B cell (primary cell): Measurements from ENCODE around the gene SORL1-AS1.
"Not testable (repeated sequence)": the region's sequence is repeated elsewhere in the genome, so short reads cannot be mapped to it uniquely, and the experiment has no call there.

ENCODE experiments used
- ATAC-seq: fragments of 200-7000 bp; cut with Tn5 transposase; one replicate; pipeline ENCODE4 v1.10.0; 2021; ENCODE audit warnings: low read depth, mild to moderate bottlenecking, moderate number of reproducible peaks, moderate library complexity
- CTCF ChIA-PET: fragments of 350-600 bp; sonication (Branson Sonifier 250); formaldehyde crosslinking; loops from one replicate; lab custom pipeline; 2021; ENCODE audit warnings: antibody characterized with exemption, inconsistent platforms; lab: Charles Lee
- POLR2A ChIA-PET: fragments of 350-600 bp; sonication (Branson Sonifier 250); formaldehyde crosslinking; loops from one replicate; lab custom pipeline; 2021; ENCODE audit warnings: antibody characterized with exemption; lab: Charles Lee
- DNase-seq: peaks from one replicate; pipeline ENCODE4 v3.0.0; 2013
- H2AFZ ChIP-seq: 2 replicates; pipeline ENCODE4 v1.6.1; 2012; ENCODE audit warnings: mild to moderate bottlenecking, low read depth, low read length; ENCODE audit not compliant: insufficient read depth, poor library complexity, severe bottlenecking
- H3K27ac ChIP-seq, 2 donors: 1 replicate in 1 of 2; 2 replicates in 1 of 2; pipeline ENCODE4 v1.5.1; 2012 to 2013; ENCODE audit warnings: low read length in 2 of 2, mild to moderate bottlenecking in 2 of 2, moderate library complexity in 1 of 2
- H3K27me3 ChIP-seq, 4 experiments: fragments of 200-600 bp in 1 of 4; sonication (generic) in 1 of 4; replicated peaks in 1 of 4; 1 replicate in 2 of 4; 2 replicates in 2 of 4; pipeline versions ENCODE4 v1.6.1 to v1.7.0; 2013 to 2016; ENCODE audit warnings: low read length in 3 of 4, mild to moderate bottlenecking in 2 of 4, mixed read lengths in 1 of 4, moderate library complexity in 1 of 4; ENCODE audit not compliant: insufficient read depth in 4 of 4, control insufficient read depth in 3 of 4; ENCODE audit errors: control extremely low read depth in 1 of 4
- H3K36me3 ChIP-seq, 2 experiments: replicated peaks in 1 of 2; 1 replicate in 1 of 2; 2 replicates in 1 of 2; pipeline versions ENCODE4 v1.6.1 to v1.7.1; 2013; ENCODE audit warnings: low read length in 1 of 2; ENCODE audit not compliant: insufficient read depth in 2 of 2, control insufficient read depth in 1 of 2; ENCODE audit errors: control extremely low read depth in 1 of 2, extremely low read depth in 1 of 2
- H3K4me1 ChIP-seq, 2 donors: fragments of 200-600 bp in 1 of 2; sonication (generic) in 1 of 2; 1 replicate in 1 of 2; 2 replicates in 1 of 2; pipeline versions ENCODE4 v1.5.1 to v1.6.1; 2013 to 2017; ENCODE audit warnings: low read length in 2 of 2; ENCODE audit not compliant: control insufficient read depth in 2 of 2, insufficient read depth in 2 of 2
- H3K4me2 ChIP-seq: replicated peaks from 2 replicates; pipeline ENCODE3; 2012; ENCODE audit warnings: mild to moderate bottlenecking, low read depth, low read length; ENCODE audit not compliant: poor library complexity, severe bottlenecking
- H3K4me3 ChIP-seq, 5 experiments: fragments of 200-600 bp in 1 of 5; sonication (generic) in 1 of 5; 1 replicate in 3 of 5; 2 replicates in 2 of 5; pipeline versions ENCODE4 v1.5.1 to v1.7.0; 2011 to 2016; ENCODE audit warnings: low read length in 4 of 5, mild to moderate bottlenecking in 4 of 5, low read depth in 2 of 5, control low read depth in 1 of 5, moderate library complexity in 1 of 5; ENCODE audit not compliant: insufficient read depth in 1 of 5; ENCODE audit errors: control extremely low read depth in 1 of 5, extremely low read depth in 1 of 5
- H3K79me2 ChIP-seq: fragments of 200-600 bp; sonication (generic); one replicate; pipeline ENCODE4 v1.6.0; 2016; ENCODE audit warnings: low read length; ENCODE audit not compliant: control insufficient read depth, insufficient read depth
- H3K9ac ChIP-seq: fragments of 200-600 bp; sonication (generic); 2 replicates; pipeline ENCODE4 v1.6.1; 2017; ENCODE audit warnings: mild to moderate bottlenecking, low read length, moderate library complexity
- H3K9me3 ChIP-seq, 3 donors: one replicate each; pipeline versions ENCODE4 v1.6.1 to v1.7.1; 2013; ENCODE audit warnings: low read length in 2 of 3; ENCODE audit not compliant: control insufficient read depth in 2 of 3, insufficient read depth in 1 of 3; ENCODE audit errors: control extremely low read depth in 1 of 3
- H4K20me1 ChIP-seq: 2 replicates; pipeline ENCODE4 v1.6.0; 2012; ENCODE audit warnings: mild to moderate bottlenecking, low read length; ENCODE audit not compliant: insufficient read depth, control insufficient read depth, poor library complexity, severe bottlenecking
- H3K27ac Mint-ChIP-seq: one replicate; pipeline ENCODE4 v1.8.0; 2021; ENCODE audit warnings: mixed read lengths
- H3K27me3 Mint-ChIP-seq: one replicate; pipeline ENCODE4 v1.8.0; 2021; ENCODE audit warnings: mixed read lengths
- H3K4me1 Mint-ChIP-seq: one replicate; pipeline ENCODE4 v1.8.0; 2021; ENCODE audit warnings: mixed read lengths
- H3K4me3 Mint-ChIP-seq: one replicate; pipeline ENCODE4 v1.8.0; 2021; ENCODE audit warnings: mixed read lengths
- H3K9me3 Mint-ChIP-seq: one replicate; pipeline ENCODE4 v1.8.0; 2022; ENCODE audit warnings: mixed read lengths; ENCODE audit not compliant: insufficient read depth
- CTCF ChIP-seq: fragments of 200-600 bp; IDR thresholded peaks from one replicate; pipeline ENCODE4 v1.8.0; 2022; ENCODE audit warnings: antibody characterized with exemption, mild to moderate bottlenecking
- EZH2 ChIP-seq: IDR thresholded peaks from 2 replicates; pipeline ENCODE4 v1.6.1; 2012; ENCODE audit warnings: borderline replicate concordance, low read depth, mild to moderate bottlenecking, moderate library complexity, low read length; ENCODE audit not compliant: insufficient read depth, poor library complexity, severe bottlenecking
- WGBS: methylation state at CpG from one replicate; pipeline ENCODE4 v1.1.5; 2013; ENCODE audit warnings: missing lambda C conversion rate; ENCODE audit not compliant: insufficient coverage; 5-methylcytosine and 5-hydroxymethylcytosine counted together
- intact Hi-C: fragments of 100-400 bp; cut with micrococcal nuclease; formaldehyde crosslinking; loops from one replicate; pipeline ENCODE4 v1.10.0; 2022

The SORL1-AS1 gene

GRCh38 chr11:121482231-121483129 is 29.7 kb upstream of the SORL1-AS1 start:
- Mint-ChIP-seq H3K4me1 (peaks cover 62% of the 10 kb centered on the region), H3K4me3 (peak overlapping the region; percentile 73), H3K9me3 (no peaks in the 10 kb centered on the region), H3K27me3 (no peaks in the 10 kb centered on the region), H3K27ac (peak overlapping the region; percentile 83)
- H3K79me2 ChIP-seq, result peaks cover 45% of the 10 kb centered on the region
- WGBS, result 22% methylated on average over 8 of the region's 9 CpGs
- CTCF ChIA-PET, result interaction anchor here (1.0 to 1.9 kb wide), 4 partner anchors 12 to 161 kb away, joined by 3 to 9 read pairs (median 4); no protein-coding TSS in a partner anchor
- no peak overlapping the region for H2AFZ ChIP-seq
- ATAC-seq (peak; percentile 89), DNase-seq (peak; percentile 77)
- no peaks in the 10 kb centered on the region for H3K9me3 ChIP-seq
- peaks cover 0 to 21% of the 10 kb centered on the region in 2 experiments for H3K36me3 ChIP-seq
- no peaks in the 10 kb centered on the region for H4K20me1 ChIP-seq
- peaks cover 44 to 50% of the 10 kb centered on the region in 2 donors for H3K4me1 ChIP-seq
- POLR2A ChIA-PET, result interaction anchor here (1.0 kb wide), 1 partner anchor 31 kb away, joined by 4 read pairs; no protein-coding TSS in a partner anchor
- H3K27ac ChIP-seq, result peak overlapping the region; percentile 79 to 81
- TF ChIP-seq EZH2 (no peak), CTCF (no peak)
- H3K4me3 ChIP-seq, result peak overlapping the region in 3 of 5 experiments; percentile 1 to 21 (median 17)
- H3K27me3 ChIP-seq, result no peaks in the 10 kb centered on the region
- intact Hi-C loops, result loop anchor here (2.0 kb wide), 1 partner anchor 14 kb away; no protein-coding TSS in a partner anchor
- peak overlapping the region; percentile 52 for H3K4me2 ChIP-seq
- H3K9ac ChIP-seq, result peak overlapping the region; percentile 2

GRCh38 chr11:121481484-121482230 is 28.9 kb upstream of the SORL1-AS1 start:
- Mint-ChIP-seq H3K4me3 (peak overlapping the region; percentile 73), H3K27ac (peak overlapping the region; percentile 83), H3K4me1 (peaks cover 64% of the 10 kb centered on the region)
- WGBS, result 13% methylated on average over 1 of the region's 2 CpGs
- CTCF ChIA-PET, result interaction anchor here (1.2 kb wide), 1 partner anchor 31 kb away, joined by 3 read pairs; no protein-coding TSS in a partner anchor
- H3K27me3 Mint-ChIP-seq, POLR2A ChIA-PET, H4K20me1 ChIP-seq, H3K9me3 Mint-ChIP-seq, H3K9me3 ChIP-seq, H3K27me3 ChIP-seq, H2AFZ ChIP-seq: not testable (repeated sequence)
- H3K4me2 ChIP-seq, result peak overlapping the region; percentile 52
- H3K36me3 ChIP-seq, result peaks cover 0 to 20% of the 10 kb centered on the region in 2 experiments
- peaks cover 39% of the 10 kb centered on the region for H3K79me2 ChIP-seq
- ATAC-seq (peak; percentile 28), DNase-seq (peak; percentile 50)
- H3K9ac ChIP-seq, result peak overlapping the region; percentile 2
- intact Hi-C loops, result loop anchor here (2.0 kb wide), 1 partner anchor 13 kb away; no protein-coding TSS in a partner anchor
- peak overlapping the region; percentile 79 to 81 for H3K27ac ChIP-seq
- peak overlapping the region in 1 of 5 experiments; percentile 10 for H3K4me3 ChIP-seq
- H3K4me1 ChIP-seq, result peaks cover 44 to 50% of the 10 kb centered on the region in 2 donors
